Esophagus squamous epithelium (tissue), 4 donors: ENCODE results near the gene PGAM4.

ENCODE experiments used
- POLR2A ChIP-seq, 4 donors: fragments of 450-650 bp; IDR thresholded peaks; one replicate each; pipeline ENCODE4 v1.6.1; 2017; ENCODE audit warnings: antibody characterized with exemption in 4 of 4, mild to moderate bottlenecking in 4 of 4, moderate library complexity in 3 of 4
- TF ChIP-seq, protein P1 (sequence below), 6 experiments: fragments of 450-650 bp in 4 of 6; fragments of 200-600 bp in 2 of 6; sonication (generic) in 2 of 6; IDR thresholded peaks; one replicate each; pipeline ENCODE4 v1.5.1; 2016 to 2019; ENCODE audit warnings: antibody characterized with exemption in 6 of 6, mild to moderate bottlenecking in 4 of 6, moderate library complexity in 4 of 6

DNA sequence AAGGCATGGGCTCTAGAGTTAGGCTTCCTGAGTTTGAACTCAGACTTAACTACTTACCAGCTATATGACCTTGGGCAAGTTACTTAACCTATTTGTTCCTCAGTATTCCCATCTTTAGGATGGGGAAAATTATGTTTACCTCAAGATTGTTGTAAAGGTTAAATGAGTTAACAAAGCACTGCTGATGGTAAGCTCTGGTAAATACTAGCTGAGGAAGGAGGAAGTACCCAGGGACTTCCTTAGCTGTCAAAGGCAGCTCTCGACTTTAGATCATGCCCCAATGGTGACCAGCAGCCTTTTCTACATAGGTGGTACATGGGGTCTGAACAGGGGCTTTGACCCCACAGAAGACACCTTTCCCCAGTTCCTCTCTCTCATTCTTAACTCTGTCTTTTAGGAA lies 38.9 kb downstream of the PGAM4 start:
- TF ChIP-seq, protein P1, sequence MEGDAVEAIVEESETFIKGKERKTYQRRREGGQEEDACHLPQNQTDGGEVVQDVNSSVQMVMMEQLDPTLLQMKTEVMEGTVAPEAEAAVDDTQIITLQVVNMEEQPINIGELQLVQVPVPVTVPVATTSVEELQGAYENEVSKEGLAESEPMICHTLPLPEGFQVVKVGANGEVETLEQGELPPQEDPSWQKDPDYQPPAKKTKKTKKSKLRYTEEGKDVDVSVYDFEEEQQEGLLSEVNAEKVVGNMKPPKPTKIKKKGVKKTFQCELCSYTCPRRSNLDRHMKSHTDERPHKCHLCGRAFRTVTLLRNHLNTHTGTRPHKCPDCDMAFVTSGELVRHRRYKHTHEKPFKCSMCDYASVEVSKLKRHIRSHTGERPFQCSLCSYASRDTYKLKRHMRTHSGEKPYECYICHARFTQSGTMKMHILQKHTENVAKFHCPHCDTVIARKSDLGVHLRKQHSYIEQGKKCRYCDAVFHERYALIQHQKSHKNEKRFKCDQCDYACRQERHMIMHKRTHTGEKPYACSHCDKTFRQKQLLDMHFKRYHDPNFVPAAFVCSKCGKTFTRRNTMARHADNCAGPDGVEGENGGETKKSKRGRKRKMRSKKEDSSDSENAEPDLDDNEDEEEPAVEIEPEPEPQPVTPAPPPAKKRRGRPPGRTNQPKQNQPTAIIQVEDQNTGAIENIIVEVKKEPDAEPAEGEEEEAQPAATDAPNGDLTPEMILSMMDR (IDR thresholded peaks at IDR 0.05): no peak
- no peak for TF ChIP-seq POLR2A (IDR thresholded peaks at IDR 0.05)
